Measurements from ENCODE around the gene CHID1. TPM values are rescaled to one million over a fixed set of nuclear protein-coding genes. Genes with fewer than 3 reads are reported as not detected.

Gene CHID1
- total RNA-seq, 1 donor, result 48.9 TPM

DNA sequence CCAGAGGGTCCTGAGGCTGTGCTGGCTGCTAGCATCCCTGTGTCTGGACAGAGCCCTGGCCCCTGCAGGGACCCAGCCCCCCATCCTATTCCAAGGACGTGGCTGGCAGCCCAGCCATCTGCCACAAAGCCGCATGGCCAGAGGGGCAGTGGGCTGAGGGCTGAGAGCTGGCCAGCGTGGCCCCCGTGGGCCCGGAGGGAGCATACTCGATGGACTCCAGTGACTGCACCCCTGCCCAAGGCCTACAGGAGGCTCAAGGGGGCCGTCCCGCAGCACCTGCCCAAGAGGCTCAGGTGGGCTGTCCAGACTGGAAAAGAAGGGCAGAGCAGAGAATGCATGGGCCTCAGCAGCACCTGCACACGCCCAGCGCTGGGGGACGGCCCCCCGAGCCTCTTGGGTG lies 54.8 kb downstream of the CHID1 start:
- Histone ChIP-seq H3K4me2 (ENCODE audit: insufficient read depth, low read length) (no peak overlapping the region), H4K20me1 (ENCODE audit: insufficient read depth, low read length) (peaks cover 63% of the 10 kb centered on the region), H2AFZ (ENCODE audit: low read length) (no peak overlapping the region), H3K27me3 (ENCODE audit: insufficient read depth, low read length) (no peaks in the 10 kb centered on the region), H3K9me3 (ENCODE audit: low read depth, low read length) (no peaks in the 10 kb centered on the region), H3K4me1 (ENCODE audit: insufficient read depth, low read length) (peaks cover 7% of the 10 kb centered on the region), H3K79me2 (ENCODE audit: insufficient read depth, low read length) (peaks cover 90% of the 10 kb centered on the region), H3K36me3 (ENCODE audit: insufficient read depth, low read length) (peaks cover 3% of the 10 kb centered on the region), H3K4me3 (ENCODE audit: insufficient read depth, low read length) (no peak overlapping the region), H3K27ac (ENCODE audit: low read depth, low read length) (no peak overlapping the region)
- no peak for DNase-seq (ENCODE audit: insufficient read length, low spot score, missing footprints)
- TF ChIP-seq, protein P1, sequence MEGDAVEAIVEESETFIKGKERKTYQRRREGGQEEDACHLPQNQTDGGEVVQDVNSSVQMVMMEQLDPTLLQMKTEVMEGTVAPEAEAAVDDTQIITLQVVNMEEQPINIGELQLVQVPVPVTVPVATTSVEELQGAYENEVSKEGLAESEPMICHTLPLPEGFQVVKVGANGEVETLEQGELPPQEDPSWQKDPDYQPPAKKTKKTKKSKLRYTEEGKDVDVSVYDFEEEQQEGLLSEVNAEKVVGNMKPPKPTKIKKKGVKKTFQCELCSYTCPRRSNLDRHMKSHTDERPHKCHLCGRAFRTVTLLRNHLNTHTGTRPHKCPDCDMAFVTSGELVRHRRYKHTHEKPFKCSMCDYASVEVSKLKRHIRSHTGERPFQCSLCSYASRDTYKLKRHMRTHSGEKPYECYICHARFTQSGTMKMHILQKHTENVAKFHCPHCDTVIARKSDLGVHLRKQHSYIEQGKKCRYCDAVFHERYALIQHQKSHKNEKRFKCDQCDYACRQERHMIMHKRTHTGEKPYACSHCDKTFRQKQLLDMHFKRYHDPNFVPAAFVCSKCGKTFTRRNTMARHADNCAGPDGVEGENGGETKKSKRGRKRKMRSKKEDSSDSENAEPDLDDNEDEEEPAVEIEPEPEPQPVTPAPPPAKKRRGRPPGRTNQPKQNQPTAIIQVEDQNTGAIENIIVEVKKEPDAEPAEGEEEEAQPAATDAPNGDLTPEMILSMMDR (IDR thresholded peaks at IDR 0.05; ENCODE audit: extremely low read depth, low read depth, low read length), result no peak

DNA sequence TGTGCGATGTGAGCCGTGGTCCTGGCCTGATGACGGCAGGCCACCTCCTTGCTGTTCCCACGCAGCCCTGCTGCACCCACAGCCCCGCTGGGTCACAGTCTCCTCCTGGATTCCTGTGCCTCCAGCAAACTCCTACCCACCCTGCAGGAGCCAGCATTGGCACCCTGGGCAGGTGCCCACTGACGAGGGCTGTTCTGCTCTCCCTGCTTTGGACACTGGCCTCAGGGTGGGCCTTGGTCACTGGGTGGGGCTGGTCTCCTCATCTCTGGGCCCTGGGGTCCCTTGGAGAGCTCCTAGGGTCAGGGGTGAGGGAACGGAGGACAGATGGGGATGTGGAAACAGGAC lies 55.3 kb downstream of the CHID1 start:
- peaks cover 90% of the 10 kb centered on the region for H3K79me2 ChIP-seq (ENCODE audit: insufficient read depth, low read length)
- no peak for DNase-seq (ENCODE audit: insufficient read length, low spot score, missing footprints)
- H4K20me1 ChIP-seq (ENCODE audit: insufficient read depth, low read length), result peaks cover 63% of the 10 kb centered on the region
- H3K4me2 ChIP-seq (ENCODE audit: insufficient read depth, low read length), result no peak overlapping the region
- no peak overlapping the region for H3K4me3 ChIP-seq (ENCODE audit: insufficient read depth, low read length)
- peaks cover 7% of the 10 kb centered on the region for H3K4me1 ChIP-seq (ENCODE audit: insufficient read depth, low read length)
- H3K27me3 ChIP-seq (ENCODE audit: insufficient read depth, low read length), result no peaks in the 10 kb centered on the region
- peaks cover 6% of the 10 kb centered on the region for H3K36me3 ChIP-seq (ENCODE audit: insufficient read depth, low read length)
- H3K9me3 ChIP-seq (ENCODE audit: low read depth, low read length), result no peaks in the 10 kb centered on the region
- TF ChIP-seq, protein P1 (IDR thresholded peaks at IDR 0.05; ENCODE audit: extremely low read depth, low read depth, low read length), result no peak
- no peak overlapping the region for H2AFZ ChIP-seq (ENCODE audit: low read length)
- H3K27ac ChIP-seq (ENCODE audit: low read depth, low read length), result no peak overlapping the region

DNA sequence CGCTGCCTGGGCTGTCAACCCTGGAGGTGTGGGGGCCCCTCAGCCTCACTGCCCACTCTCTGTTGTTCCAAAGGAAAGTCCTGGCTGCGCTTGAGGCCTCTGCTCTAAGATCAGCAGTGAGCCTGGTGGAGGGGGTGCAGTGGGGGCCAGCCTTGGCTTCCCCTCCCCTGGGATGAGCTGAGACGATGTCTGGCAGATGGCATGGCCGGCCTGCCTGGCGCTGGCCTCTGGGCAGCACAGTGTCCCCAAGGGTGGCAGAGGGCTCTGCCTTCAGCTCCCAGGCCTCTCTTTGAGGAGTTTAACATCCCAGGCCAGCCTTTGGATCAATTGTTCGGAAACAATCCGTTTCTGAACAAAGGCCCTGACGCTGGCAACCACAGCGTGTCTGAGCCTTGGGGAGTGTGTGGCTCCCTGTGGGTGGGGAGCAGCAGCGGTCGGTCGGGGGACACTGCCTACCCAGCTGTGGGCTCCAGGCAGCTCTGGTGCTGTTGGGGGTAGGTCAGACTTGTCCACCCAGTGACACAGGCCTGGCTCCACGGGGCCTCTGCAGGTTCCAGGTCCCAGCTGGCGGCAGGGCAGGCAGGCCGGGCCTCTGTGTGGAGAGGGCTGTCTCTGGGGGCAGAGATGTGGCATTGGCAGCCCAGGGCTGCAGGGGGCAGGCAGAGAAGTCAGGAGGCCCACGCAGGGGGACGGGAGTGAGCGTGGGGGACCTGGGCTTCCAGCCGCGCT lies 55.8 kb downstream of the CHID1 start:
- H3K27ac ChIP-seq (ENCODE audit: low read depth, low read length), result no peak overlapping the region
- peaks cover 8% of the 10 kb centered on the region for H3K36me3 ChIP-seq (ENCODE audit: insufficient read depth, low read length)
- no peak overlapping the region for H3K4me2 ChIP-seq (ENCODE audit: insufficient read depth, low read length)
- H3K4me3 ChIP-seq (ENCODE audit: insufficient read depth, low read length), result no peak overlapping the region
- H4K20me1 ChIP-seq (ENCODE audit: insufficient read depth, low read length), result peaks cover 59% of the 10 kb centered on the region
- H3K4me1 ChIP-seq (ENCODE audit: insufficient read depth, low read length), result peaks cover 4% of the 10 kb centered on the region
- H2AFZ ChIP-seq (ENCODE audit: low read length), result no peak overlapping the region
- no peaks in the 10 kb centered on the region for H3K9me3 ChIP-seq (ENCODE audit: low read depth, low read length)
- H3K27me3 ChIP-seq (ENCODE audit: insufficient read depth, low read length), result no peaks in the 10 kb centered on the region
- TF ChIP-seq, protein P1 (IDR thresholded peaks at IDR 0.05; ENCODE audit: extremely low read depth, low read depth, low read length), result no peak
- H3K79me2 ChIP-seq (ENCODE audit: insufficient read depth, low read length), result peaks cover 89% of the 10 kb centered on the region
- DNase-seq (ENCODE audit: insufficient read length, low spot score, missing footprints), result no peak

DNA sequence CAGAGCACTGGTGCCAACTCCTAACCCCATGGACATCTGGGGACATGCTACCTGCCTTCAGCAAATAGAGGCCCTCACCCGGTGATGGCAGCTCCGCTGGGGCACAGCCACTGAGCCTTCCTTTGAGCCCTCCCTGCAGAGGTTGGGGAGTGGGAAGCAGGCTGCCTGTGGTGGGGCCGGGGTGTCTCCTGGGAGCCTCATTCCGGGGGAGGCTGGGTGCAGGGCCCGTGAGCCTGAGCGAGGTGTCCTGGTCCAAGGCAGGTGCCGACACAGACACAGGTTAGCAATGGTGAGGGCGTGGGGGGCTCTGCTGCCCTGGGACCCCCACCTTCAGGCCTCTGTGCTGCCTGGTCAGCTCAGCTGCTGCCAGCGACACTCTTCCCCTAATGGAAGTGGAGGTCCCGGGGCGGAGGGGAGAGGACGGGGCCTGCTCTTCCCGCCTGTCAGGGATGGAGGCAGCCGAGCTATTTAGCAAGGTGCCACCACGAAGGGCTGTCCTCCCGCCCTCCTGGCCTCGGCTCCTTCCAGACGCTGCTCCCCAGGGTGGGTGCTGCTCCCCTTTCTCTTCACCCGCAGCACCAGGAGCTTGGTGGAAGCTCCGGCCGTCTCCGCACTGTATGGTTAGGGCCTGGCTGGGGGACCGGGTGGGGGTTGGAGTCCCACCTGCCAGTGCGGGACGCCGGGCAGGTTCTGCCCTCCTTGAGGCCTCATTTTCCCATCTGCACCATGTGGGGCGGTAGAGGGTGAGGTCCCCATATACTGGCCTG lies 56.7 kb downstream of the CHID1 start:
- Histone ChIP-seq H3K27ac (ENCODE audit: low read depth, low read length) (no peak overlapping the region), H3K4me2 (ENCODE audit: insufficient read depth, low read length) (no peak overlapping the region), H3K4me3 (ENCODE audit: insufficient read depth, low read length) (no peak overlapping the region), H3K36me3 (ENCODE audit: insufficient read depth, low read length) (peaks cover 8% of the 10 kb centered on the region), H2AFZ (ENCODE audit: low read length) (no peak overlapping the region), H3K79me2 (ENCODE audit: insufficient read depth, low read length) (peaks cover 89% of the 10 kb centered on the region), H3K27me3 (ENCODE audit: insufficient read depth, low read length) (no peaks in the 10 kb centered on the region), H4K20me1 (ENCODE audit: insufficient read depth, low read length) (peaks cover 57% of the 10 kb centered on the region), H3K9me3 (ENCODE audit: low read depth, low read length) (no peaks in the 10 kb centered on the region), H3K4me1 (ENCODE audit: insufficient read depth, low read length) (no peaks in the 10 kb centered on the region)
- no peak for DNase-seq (ENCODE audit: insufficient read length, low spot score, missing footprints)
- TF ChIP-seq, protein P1 (IDR thresholded peaks at IDR 0.05; ENCODE audit: extremely low read depth, low read depth, low read length), result no peak

Measured in osteoblast (primary cell).